Liver (tissue), 9 donors: ENCODE results near the gene MTARC2. TPM values are rescaled to one million over a fixed set of nuclear protein-coding genes. Genes with fewer than 3 reads are reported as not detected.
A peak's percentile ranks its signal among the peaks of the same experiment; 100 is the strongest.

Experiments
- DNase-seq: peaks from one replicate; pipeline ENCODE4 v3.0.0-alpha.2; 2017; ENCODE audit warnings: low spot score
- H3K27ac ChIP-seq, 2 donors: one replicate each; pipeline ENCODE4 v1.7.0; 2013; ENCODE audit warnings: inconsistent platforms in 2 of 2, low read length in 2 of 2, control low read depth in 1 of 2, low read depth in 1 of 2, mild to moderate bottlenecking in 1 of 2
- H3K27me3 ChIP-seq, 4 donors: one replicate each; pipeline versions ENCODE4 v1.6.1 to v1.7.0; 2013; ENCODE audit warnings: low read length in 3 of 4, inconsistent platforms in 1 of 4, mild to moderate bottlenecking in 1 of 4, moderate library complexity in 1 of 4; ENCODE audit not compliant: control insufficient read depth in 4 of 4, insufficient read depth in 4 of 4
- H3K36me3 ChIP-seq, 4 donors: one replicate each; pipeline versions ENCODE4 v1.6.1 to v1.7.0; 2013; ENCODE audit warnings: low read length in 3 of 4, mild to moderate bottlenecking in 3 of 4, low read depth in 1 of 4, moderate library complexity in 1 of 4; ENCODE audit not compliant: control insufficient read depth in 4 of 4, insufficient read depth in 3 of 4
- H3K4me1 ChIP-seq, 4 donors: one replicate each; pipeline versions ENCODE4 v1.6.1 to v1.7.0; 2013; ENCODE audit warnings: low read length in 3 of 4, mild to moderate bottlenecking in 3 of 4, moderate library complexity in 1 of 4; ENCODE audit not compliant: control insufficient read depth in 4 of 4, insufficient read depth in 4 of 4
- H3K4me3 ChIP-seq, 3 donors: one replicate each; pipeline versions ENCODE4 v1.6.1 to v1.7.0; 2013; ENCODE audit warnings: low read length in 3 of 3, control low read depth in 1 of 3, low read depth in 1 of 3, mild to moderate bottlenecking in 1 of 3
- H3K9ac ChIP-seq, 2 donors: one replicate each; pipeline ENCODE4 v1.7.0; 2013; ENCODE audit warnings: low read length in 2 of 2, mild to moderate bottlenecking in 2 of 2, moderate library complexity in 2 of 2, control low read depth in 1 of 2, low read depth in 1 of 2
- H3K9me3 ChIP-seq, 4 donors: one replicate each; pipeline versions ENCODE4 v1.6.1 to v1.7.0; 2013; ENCODE audit warnings: low read length in 3 of 4; ENCODE audit not compliant: control insufficient read depth in 4 of 4
- EGR1 ChIP-seq, 2 donors: IDR thresholded peaks; 2 replicates each; pipeline ENCODE4 v1.6.1; 2016 to 2018; ENCODE audit warnings: antibody characterized with exemption in 2 of 2, low read depth in 2 of 2
- FOXA1 ChIP-seq: IDR thresholded peaks from 2 replicates; pipeline ENCODE4 v1.6.1; 2016; ENCODE audit warnings: antibody characterized with exemption
- FOXA2 ChIP-seq: IDR thresholded peaks from 2 replicates; pipeline ENCODE4 v1.6.1; 2016; ENCODE audit warnings: antibody characterized with exemption
- GABPA ChIP-seq, 2 donors: IDR thresholded peaks in 1 of 2; conservative IDR thresholded peaks in 1 of 2; 2 replicates each; pipeline ENCODE4 v1.6.1; 2016; ENCODE audit warnings: antibody characterized with exemption in 2 of 2, mild to moderate bottlenecking in 1 of 2, moderate library complexity in 1 of 2
- HNF4A ChIP-seq, 2 donors: conservative IDR thresholded peaks; 2 replicates each; pipeline ENCODE4 v1.6.1; 2016; ENCODE audit warnings: antibody characterized with exemption in 2 of 2, mild to moderate bottlenecking in 2 of 2
- JUND ChIP-seq, 2 donors: IDR thresholded peaks; 2 replicates each; pipeline ENCODE4 v1.6.1; 2016; ENCODE audit warnings: antibody characterized with exemption in 2 of 2
- NR2F2 ChIP-seq: IDR thresholded peaks from 2 replicates; pipeline ENCODE4 v1.6.1; 2016; ENCODE audit warnings: antibody characterized with exemption
- RAD21 ChIP-seq, 2 donors: IDR thresholded peaks; 2 replicates each; pipeline ENCODE4 v1.6.1; 2016; ENCODE audit warnings: antibody characterized with exemption in 2 of 2, mild to moderate bottlenecking in 2 of 2
- RXRA ChIP-seq, 2 donors: IDR thresholded peaks; 2 replicates each; pipeline ENCODE4 v1.6.1; 2017 to 2018; ENCODE audit warnings: antibody characterized with exemption in 2 of 2, mild to moderate bottlenecking in 1 of 2
- SP1 ChIP-seq: IDR thresholded peaks from 2 replicates; pipeline ENCODE4 v1.6.1; 2018; ENCODE audit warnings: antibody characterized with exemption, mild to moderate bottlenecking
- TAF1 ChIP-seq: conservative IDR thresholded peaks from 2 replicates; pipeline ENCODE4 v1.6.1; 2016; ENCODE audit warnings: antibody characterized with exemption, mild to moderate bottlenecking
- YY1 ChIP-seq: IDR thresholded peaks from 2 replicates; pipeline ENCODE4 v1.6.1; 2016; ENCODE audit warnings: antibody characterized with exemption, mild to moderate bottlenecking
- WGBS: extraction: QIAGEN DNeasy Blood & Tissue Kit; methylation state at CpG from one replicate; pipeline ENCODE4 v1.1.7; 2013; 5-methylcytosine and 5-hydroxymethylcytosine counted together
- polyA plus RNA-seq, 2 donors: library from polyadenylated mRNA; stranded (reverse) in 1 of 2; unstranded in 1 of 2; fragments of 200-250 nt in 1 of 2; fragments of >200 nt in 1 of 2; fragmentation: Nextera tagmentation in 1 of 2; extraction: Ambion mirVana in 1 of 2; gene quantifications; one replicate each; pipeline versions ENCODE4 v1.2.1 to v1.2.3, GENCODE V29; 2013 to 2015
- total RNA-seq, 2 donors: library from RNA; depleted of rRNA; stranded (reverse); fragments of >200 nt; gene quantifications; one replicate each; pipeline ENCODE4 v1.2.3, GENCODE V29; 2014
- TF ChIP-seq, protein P1 (sequence below): IDR thresholded peaks from 2 replicates; pipeline ENCODE4 v1.6.1; 2016; ENCODE audit warnings: antibody characterized with exemption
- TF ChIP-seq, protein P2 (sequence below): fragments of 150-350 bp; IDR thresholded peaks from 2 replicates; pipeline ENCODE4 v1.5.1; 2017; ENCODE audit warnings: improper control_type of control experiment, low read depth, low read length; ENCODE audit not compliant: missing input control
- TF ChIP-seq, protein P3 (sequence below): IDR thresholded peaks from 2 replicates; pipeline ENCODE4 v1.6.1; 2016; ENCODE audit warnings: antibody characterized with exemption
- TF ChIP-seq, protein P4 (sequence below): IDR thresholded peaks from 2 replicates; pipeline ENCODE4 v1.6.1; 2016; ENCODE audit warnings: antibody characterized with exemption
- TF ChIP-seq, protein P5 (sequence below): IDR thresholded peaks from 2 replicates; pipeline ENCODE4 v1.6.1; 2016; ENCODE audit warnings: antibody characterized with exemption, mild to moderate bottlenecking
- donor health status: healthy.
- donor health status: healthy.
- donor health status: healthy.
- donor health status: healthy.
- donor health status: healthy.

The MTARC2 gene
- total and polyA plus RNA-seq, 4 donors: 24.9 to 96.1 (median 71.4) TPM

DNA sequence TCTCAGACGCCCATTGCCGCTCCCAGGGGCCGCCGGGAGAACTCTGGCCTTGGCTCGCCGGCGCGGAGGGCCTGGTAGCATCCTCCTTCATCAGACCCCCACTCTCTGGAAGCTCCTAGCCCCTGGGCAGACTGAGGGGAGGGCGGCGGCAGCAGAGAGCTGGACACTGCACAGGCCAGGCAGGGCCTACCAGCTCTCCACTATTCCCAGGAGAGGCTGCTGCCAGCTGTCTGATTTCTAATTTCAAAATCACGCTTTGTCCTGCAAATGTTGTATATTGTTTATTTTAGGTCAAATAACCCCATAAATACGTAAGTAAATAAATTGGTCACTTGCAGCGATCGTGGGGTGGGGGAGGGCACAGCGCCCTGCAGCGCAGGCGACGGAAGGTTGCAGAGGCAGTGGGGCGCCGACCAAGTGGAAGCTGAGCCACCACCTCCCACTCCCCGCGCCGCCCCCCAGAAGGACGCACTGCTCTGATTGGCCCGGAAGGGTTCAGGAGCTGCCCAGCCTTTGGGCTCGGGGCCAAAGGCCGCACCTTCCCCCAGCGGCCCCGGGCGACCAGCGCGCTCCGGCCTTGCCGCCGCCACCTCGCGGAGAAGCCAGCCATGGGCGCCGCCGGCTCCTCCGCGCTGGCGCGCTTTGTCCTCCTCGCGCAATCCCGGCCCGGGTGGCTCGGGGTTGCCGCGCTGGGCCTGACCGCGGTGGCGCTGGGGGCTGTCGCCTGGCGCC is 38.4 kb downstream of the MTARC2 start, which contains the start of gene MTARC1:
MTARC1 (plus strand) TSS at position 577 of the 732 bp plus-strand sequence; CDS start at position 609, 32 bp downstream.
- TF ChIP-seq, protein P1, sequence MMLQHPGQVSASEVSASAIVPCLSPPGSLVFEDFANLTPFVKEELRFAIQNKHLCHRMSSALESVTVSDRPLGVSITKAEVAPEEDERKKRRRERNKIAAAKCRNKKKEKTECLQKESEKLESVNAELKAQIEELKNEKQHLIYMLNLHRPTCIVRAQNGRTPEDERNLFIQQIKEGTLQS: no peak
- peak; percentile 36 for TF ChIP-seq TAF1
- TF ChIP-seq HNF4A (conservative IDR thresholded peaks at IDR 0.05): peak; percentile 48 to 57
- TF ChIP-seq, protein P2, sequence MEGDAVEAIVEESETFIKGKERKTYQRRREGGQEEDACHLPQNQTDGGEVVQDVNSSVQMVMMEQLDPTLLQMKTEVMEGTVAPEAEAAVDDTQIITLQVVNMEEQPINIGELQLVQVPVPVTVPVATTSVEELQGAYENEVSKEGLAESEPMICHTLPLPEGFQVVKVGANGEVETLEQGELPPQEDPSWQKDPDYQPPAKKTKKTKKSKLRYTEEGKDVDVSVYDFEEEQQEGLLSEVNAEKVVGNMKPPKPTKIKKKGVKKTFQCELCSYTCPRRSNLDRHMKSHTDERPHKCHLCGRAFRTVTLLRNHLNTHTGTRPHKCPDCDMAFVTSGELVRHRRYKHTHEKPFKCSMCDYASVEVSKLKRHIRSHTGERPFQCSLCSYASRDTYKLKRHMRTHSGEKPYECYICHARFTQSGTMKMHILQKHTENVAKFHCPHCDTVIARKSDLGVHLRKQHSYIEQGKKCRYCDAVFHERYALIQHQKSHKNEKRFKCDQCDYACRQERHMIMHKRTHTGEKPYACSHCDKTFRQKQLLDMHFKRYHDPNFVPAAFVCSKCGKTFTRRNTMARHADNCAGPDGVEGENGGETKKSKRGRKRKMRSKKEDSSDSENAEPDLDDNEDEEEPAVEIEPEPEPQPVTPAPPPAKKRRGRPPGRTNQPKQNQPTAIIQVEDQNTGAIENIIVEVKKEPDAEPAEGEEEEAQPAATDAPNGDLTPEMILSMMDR: no peak
- TF ChIP-seq, protein P3, sequence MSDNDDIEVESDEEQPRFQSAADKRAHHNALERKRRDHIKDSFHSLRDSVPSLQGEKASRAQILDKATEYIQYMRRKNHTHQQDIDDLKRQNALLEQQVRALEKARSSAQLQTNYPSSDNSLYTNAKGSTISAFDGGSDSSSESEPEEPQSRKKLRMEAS: peak; percentile 47
- peak in 1 of 2 donors; percentile 21 for TF ChIP-seq JUND (IDR thresholded peaks at IDR 0.05)
- peak; percentile 85 for TF ChIP-seq SP1
- TF ChIP-seq FOXA2: peak; percentile 67
- peak; percentile 58 for TF ChIP-seq YY1
- TF ChIP-seq, protein P4, sequence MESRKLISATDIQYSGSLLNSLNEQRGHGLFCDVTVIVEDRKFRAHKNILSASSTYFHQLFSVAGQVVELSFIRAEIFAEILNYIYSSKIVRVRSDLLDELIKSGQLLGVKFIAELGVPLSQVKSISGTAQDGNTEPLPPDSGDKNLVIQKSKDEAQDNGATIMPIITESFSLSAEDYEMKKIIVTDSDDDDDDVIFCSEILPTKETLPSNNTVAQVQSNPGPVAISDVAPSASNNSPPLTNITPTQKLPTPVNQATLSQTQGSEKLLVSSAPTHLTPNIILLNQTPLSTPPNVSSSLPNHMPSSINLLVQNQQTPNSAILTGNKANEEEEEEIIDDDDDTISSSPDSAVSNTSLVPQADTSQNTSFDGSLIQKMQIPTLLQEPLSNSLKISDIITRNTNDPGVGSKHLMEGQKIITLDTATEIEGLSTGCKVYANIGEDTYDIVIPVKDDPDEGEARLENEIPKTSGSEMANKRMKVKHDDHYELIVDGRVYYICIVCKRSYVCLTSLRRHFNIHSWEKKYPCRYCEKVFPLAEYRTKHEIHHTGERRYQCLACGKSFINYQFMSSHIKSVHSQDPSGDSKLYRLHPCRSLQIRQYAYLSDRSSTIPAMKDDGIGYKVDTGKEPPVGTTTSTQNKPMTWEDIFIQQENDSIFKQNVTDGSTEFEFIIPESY: no peak
- TF ChIP-seq NR2F2: no peak
- TF ChIP-seq, protein P5, sequence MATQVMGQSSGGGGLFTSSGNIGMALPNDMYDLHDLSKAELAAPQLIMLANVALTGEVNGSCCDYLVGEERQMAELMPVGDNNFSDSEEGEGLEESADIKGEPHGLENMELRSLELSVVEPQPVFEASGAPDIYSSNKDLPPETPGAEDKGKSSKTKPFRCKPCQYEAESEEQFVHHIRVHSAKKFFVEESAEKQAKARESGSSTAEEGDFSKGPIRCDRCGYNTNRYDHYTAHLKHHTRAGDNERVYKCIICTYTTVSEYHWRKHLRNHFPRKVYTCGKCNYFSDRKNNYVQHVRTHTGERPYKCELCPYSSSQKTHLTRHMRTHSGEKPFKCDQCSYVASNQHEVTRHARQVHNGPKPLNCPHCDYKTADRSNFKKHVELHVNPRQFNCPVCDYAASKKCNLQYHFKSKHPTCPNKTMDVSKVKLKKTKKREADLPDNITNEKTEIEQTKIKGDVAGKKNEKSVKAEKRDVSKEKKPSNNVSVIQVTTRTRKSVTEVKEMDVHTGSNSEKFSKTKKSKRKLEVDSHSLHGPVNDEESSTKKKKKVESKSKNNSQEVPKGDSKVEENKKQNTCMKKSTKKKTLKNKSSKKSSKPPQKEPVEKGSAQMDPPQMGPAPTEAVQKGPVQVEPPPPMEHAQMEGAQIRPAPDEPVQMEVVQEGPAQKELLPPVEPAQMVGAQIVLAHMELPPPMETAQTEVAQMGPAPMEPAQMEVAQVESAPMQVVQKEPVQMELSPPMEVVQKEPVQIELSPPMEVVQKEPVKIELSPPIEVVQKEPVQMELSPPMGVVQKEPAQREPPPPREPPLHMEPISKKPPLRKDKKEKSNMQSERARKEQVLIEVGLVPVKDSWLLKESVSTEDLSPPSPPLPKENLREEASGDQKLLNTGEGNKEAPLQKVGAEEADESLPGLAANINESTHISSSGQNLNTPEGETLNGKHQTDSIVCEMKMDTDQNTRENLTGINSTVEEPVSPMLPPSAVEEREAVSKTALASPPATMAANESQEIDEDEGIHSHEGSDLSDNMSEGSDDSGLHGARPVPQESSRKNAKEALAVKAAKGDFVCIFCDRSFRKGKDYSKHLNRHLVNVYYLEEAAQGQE: no peak
- TF ChIP-seq GABPA (IDR thresholded peaks at IDR 0.05 in 1 of 2, conservative IDR thresholded peaks at IDR 0.05 in 1 of 2): no peak
- TF ChIP-seq FOXA1: peak; percentile 58
- TF ChIP-seq EGR1 (IDR thresholded peaks at IDR 0.05; ENCODE audit: low read depth in 2 of 2): peak in 1 of 2 donors; percentile 64
- peak; percentile 20 to 25 for TF ChIP-seq RAD21 (IDR thresholded peaks at IDR 0.05)
- TF ChIP-seq RXRA (IDR thresholded peaks at IDR 0.05): peak; percentile 76 to 85
- Histone ChIP-seq H3K27ac (peak within 1 kb of the TSS; percentile 88 to 89), H3K36me3 (peaks cover 2 to 27% (median 13%) of the 10 kb centered on the region in 4 donors), H3K4me3 (peak within 1 kb of the TSS; percentile 62 to 73 (median 70)), H3K9ac (peak within 1 kb of the TSS; percentile 58 to 60), H3K4me1 (peaks cover 12 to 83% (median 70%) of the 10 kb centered on the region in 4 donors), H3K27me3 (no peaks in the 10 kb centered on the region), H3K9me3 (no peaks in the 10 kb centered on the region)
- 1% methylated on average over 56 of the region's 56 CpGs for WGBS
- DNase-seq: peak; percentile 74
